HFF-Myc (cell line): ENCODE data around the gene KIAA0753.

ENCODE experiments used
- DNase-seq: peaks from one replicate; pipeline ENCODE4 v3.0.0-alpha.2; 2011; ENCODE audit warnings: low read depth; ENCODE audit errors: extremely low read depth
- H3K4me3 ChIP-seq: replicated peaks from 2 replicates; pipeline ENCODE4 v1.5.1; 2011; ENCODE audit warnings: low read depth, mild to moderate bottlenecking, control low read depth, low read length
- CTCF ChIP-seq: IDR thresholded peaks from 2 replicates; pipeline ENCODE4 v1.5.1; 2012; ENCODE audit warnings: mild to moderate bottlenecking, low read depth, low read length, control low read depth; ENCODE audit errors: missing control alignments

KIAA0753 gene

GRCh38 chr17:6677158-6677831 is 36.8 kb upstream of the KIAA0753 start:
- no peak for TF ChIP-seq CTCF
- DNase-seq, result no peak
- H3K4me3 ChIP-seq, result no peak overlapping the region

DNA sequence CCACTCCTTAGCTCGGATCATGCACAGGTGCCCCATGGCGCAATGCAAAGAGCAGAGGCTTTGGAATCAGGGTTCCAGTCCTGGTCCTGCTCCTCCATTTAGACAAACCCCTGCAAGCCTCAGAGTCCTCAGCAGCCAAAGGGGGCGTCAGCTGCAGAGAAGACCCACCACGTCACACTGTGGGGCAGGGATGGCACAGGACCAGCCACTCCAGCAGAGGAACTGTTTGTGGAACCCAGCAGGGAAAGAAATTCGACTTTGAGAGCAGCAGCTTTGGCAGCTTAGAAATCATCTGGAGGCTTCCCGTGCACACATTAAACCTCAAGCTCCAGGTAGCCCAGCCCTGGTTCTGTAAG is 36.3 kb upstream of the KIAA0753 start:
- TF ChIP-seq CTCF, result no peak
- H3K4me3 ChIP-seq, result no peak overlapping the region
- DNase-seq, result no peak

GRCh38 chr17:6675201-6675825 is 34.8 kb upstream of the KIAA0753 start:
- H3K4me3 ChIP-seq, result no peak overlapping the region
- DNase-seq, result no peak
- no peak for TF ChIP-seq CTCF

DNA sequence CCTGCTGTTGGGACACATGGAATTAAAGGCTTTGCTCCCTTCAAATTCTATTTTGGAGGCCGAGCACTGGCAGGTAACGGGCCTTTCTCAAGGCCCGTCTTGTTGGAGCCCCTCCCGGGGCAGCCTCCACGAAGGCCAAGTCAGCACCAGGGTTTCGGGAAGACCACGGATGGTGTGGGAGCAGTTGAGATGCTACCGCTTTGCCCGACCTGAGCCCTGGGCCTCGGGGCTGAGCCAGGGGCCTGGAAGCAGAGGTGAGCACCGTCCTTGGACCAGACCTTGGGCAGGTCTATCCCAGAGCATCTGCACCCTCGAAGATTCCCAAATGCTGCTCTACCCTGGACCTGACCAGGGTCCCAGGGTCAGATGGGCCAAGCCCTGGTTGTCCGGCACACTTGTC is 34.1 kb upstream of the KIAA0753 start:
- no peak for DNase-seq
- no peak for TF ChIP-seq CTCF
- H3K4me3 ChIP-seq, result no peak overlapping the region

- no peak overlapping the region for H3K4me3 ChIP-seq
- DNase-seq, result no peak
- TF ChIP-seq CTCF, result no peak
These were observed 30.9 kb upstream of the KIAA0753 start for GRCh38 chr17:6671431-6671830.

GRCh38 chr17:6670999-6671398 is 30.5 kb upstream of the KIAA0753 start:
- no peak for TF ChIP-seq CTCF
- no peak for DNase-seq
- no peak overlapping the region for H3K4me3 ChIP-seq
